Measurements from ENCODE around the gene LRRN4.

DNA sequence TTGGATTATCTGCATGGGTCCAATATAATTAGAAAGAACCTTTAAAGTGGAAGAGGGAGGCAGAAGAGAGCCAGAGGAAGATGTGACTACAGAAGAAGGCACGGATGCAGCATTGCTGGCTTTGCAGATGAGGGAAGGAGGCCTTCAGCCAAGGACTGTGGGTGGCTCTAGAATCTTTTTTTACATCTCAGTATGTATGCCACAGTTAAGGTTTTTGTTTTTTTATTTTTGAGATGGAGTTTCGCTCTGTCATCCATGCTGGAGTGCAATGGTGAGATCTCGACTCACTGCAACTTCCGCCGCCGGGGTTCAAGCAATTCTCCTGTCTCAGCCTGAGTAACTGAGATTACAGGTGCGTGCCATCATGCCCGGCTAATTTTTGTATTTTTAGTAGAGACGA, 54.1 kb downstream of the LRRN4 start:
- TF ChIP-seq POLR2A (IDR thresholded peaks at IDR 0.05) (no peak), EP300 (IDR thresholded peaks at IDR 0.05) (no peak), POLR2AphosphoS5 (IDR thresholded peaks at IDR 0.05) (no peak)
- TF ChIP-seq, protein P1, sequence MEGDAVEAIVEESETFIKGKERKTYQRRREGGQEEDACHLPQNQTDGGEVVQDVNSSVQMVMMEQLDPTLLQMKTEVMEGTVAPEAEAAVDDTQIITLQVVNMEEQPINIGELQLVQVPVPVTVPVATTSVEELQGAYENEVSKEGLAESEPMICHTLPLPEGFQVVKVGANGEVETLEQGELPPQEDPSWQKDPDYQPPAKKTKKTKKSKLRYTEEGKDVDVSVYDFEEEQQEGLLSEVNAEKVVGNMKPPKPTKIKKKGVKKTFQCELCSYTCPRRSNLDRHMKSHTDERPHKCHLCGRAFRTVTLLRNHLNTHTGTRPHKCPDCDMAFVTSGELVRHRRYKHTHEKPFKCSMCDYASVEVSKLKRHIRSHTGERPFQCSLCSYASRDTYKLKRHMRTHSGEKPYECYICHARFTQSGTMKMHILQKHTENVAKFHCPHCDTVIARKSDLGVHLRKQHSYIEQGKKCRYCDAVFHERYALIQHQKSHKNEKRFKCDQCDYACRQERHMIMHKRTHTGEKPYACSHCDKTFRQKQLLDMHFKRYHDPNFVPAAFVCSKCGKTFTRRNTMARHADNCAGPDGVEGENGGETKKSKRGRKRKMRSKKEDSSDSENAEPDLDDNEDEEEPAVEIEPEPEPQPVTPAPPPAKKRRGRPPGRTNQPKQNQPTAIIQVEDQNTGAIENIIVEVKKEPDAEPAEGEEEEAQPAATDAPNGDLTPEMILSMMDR (IDR thresholded peaks at IDR 0.05) = no peak

Measured in stomach (tissue), 4 donors.